Fibroblast of lung (primary cell): ENCODE results near the gene PTGES2.

Experiments
- EZH2 ChIP-seq: IDR thresholded peaks from 2 replicates; pipeline ENCODE4 v1.5.1; 2012; ENCODE audit warnings: low read length, control low read depth, mild to moderate bottlenecking; ENCODE audit errors: missing control alignments
- TF ChIP-seq, protein P1 (sequence below), 2 donors: IDR thresholded peaks in 1 of 2; conservative IDR thresholded peaks in 1 of 2; 1 replicate in 1 of 2; 2 replicates in 1 of 2; pipeline ENCODE4 v1.5.1; 2011 to 2012; ENCODE audit warnings: low read length in 2 of 2, control low read depth in 1 of 2, inconsistent platforms in 1 of 2, low read depth in 1 of 2, mild to moderate bottlenecking in 1 of 2

- TF ChIP-seq, protein P1, sequence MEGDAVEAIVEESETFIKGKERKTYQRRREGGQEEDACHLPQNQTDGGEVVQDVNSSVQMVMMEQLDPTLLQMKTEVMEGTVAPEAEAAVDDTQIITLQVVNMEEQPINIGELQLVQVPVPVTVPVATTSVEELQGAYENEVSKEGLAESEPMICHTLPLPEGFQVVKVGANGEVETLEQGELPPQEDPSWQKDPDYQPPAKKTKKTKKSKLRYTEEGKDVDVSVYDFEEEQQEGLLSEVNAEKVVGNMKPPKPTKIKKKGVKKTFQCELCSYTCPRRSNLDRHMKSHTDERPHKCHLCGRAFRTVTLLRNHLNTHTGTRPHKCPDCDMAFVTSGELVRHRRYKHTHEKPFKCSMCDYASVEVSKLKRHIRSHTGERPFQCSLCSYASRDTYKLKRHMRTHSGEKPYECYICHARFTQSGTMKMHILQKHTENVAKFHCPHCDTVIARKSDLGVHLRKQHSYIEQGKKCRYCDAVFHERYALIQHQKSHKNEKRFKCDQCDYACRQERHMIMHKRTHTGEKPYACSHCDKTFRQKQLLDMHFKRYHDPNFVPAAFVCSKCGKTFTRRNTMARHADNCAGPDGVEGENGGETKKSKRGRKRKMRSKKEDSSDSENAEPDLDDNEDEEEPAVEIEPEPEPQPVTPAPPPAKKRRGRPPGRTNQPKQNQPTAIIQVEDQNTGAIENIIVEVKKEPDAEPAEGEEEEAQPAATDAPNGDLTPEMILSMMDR (conservative IDR thresholded peaks at IDR 0.05 in 1 of 2, IDR thresholded peaks at IDR 0.05 in 1 of 2; ENCODE audit: low read depth in 1 of 2, low read length in 2 of 2), result no peak
- TF ChIP-seq EZH2, result no peak
Measured at GRCh38 chr9:128159784-128160602, 32.5 kb upstream of the PTGES2 start, which contains the start of gene BBLN.
